K562 (cell line): Measurements from ENCODE around the gene OTC. TPM values are rescaled to one million over a fixed set of nuclear protein-coding genes. Genes with fewer than 3 reads are reported as not detected.

Source experiments
- ATAC-seq: fragments of 200-7000 bp; cut with Tn5 transposase; 3 replicates; pipeline ENCODE4 v1.9.1; 2020; ENCODE audit warnings: moderate library complexity
- BruUV-seq: library from RNA; stranded (reverse); fragments of 400-500 nt; replicated peaks from 2 replicates; lab custom pipeline; 2021; lab: Mats Ljungman, UMichigan
- CTCF ChIA-PET: fragments of 300-600 bp; formaldehyde crosslinking; extraction: SDS; loops from one replicate; lab custom pipeline; 2021; ENCODE audit warnings: low intra/inter-chr PET ratio; lab: Yijun Ruan, JAX
- POLR2A ChIA-PET: fragments of 300-600, 350-650 bp; sonication (Branson Sonifier 250); formaldehyde crosslinking; extraction: SDS; loops from one replicate; lab custom pipeline; 2021; ENCODE audit warnings: antibody characterized with exemption, inconsistent platforms; lab: Yijun Ruan, JAX
- DNase-seq, 4 experiments: peaks; one replicate each; pipeline versions ENCODE4 v3.0.0 to v3.0.0-alpha.2; 2011 to 2018; ENCODE audit warnings: low spot score in 3 of 4, mixed read lengths in 3 of 4; ENCODE audit errors: extremely low read depth in 1 of 4
- FAIRE-seq: peaks from 2 replicates; lab custom pipeline; 2011; peaks lifted over from hg19 to GRCh38; lab: Jason Lieb, UNC
- H2AFZ ChIP-seq: 2 replicates; pipeline ENCODE4 v1.6.0; 2011; ENCODE audit warnings: low read depth, low read length, control low read depth, inconsistent platforms
- H3K27ac ChIP-seq: fragments of 200-600 bp; 3 replicates; pipeline ENCODE4 v1.8.0; 2011; ENCODE audit warnings: low read depth, mild to moderate bottlenecking, control low read depth, inconsistent platforms, low read length, moderate library complexity, mixed read lengths; ENCODE audit errors: extremely low read depth
- H3K27me3 ChIP-seq, 2 experiments: fragments of 300-600 bp in 1 of 2; 2 replicates in 1 of 2; 3 replicates in 1 of 2; pipeline versions ENCODE4 v1.6.0 to v1.8.0; 2011; ENCODE audit warnings: inconsistent platforms in 2 of 2, low read length in 2 of 2, mild to moderate bottlenecking in 1 of 2, mixed read lengths in 1 of 2, moderate library complexity in 1 of 2; ENCODE audit not compliant: control insufficient read depth in 2 of 2, insufficient read depth in 2 of 2
- H3K36me3 ChIP-seq: fragments of 300-600 bp; 3 replicates; pipeline ENCODE4 v1.8.0; 2011; ENCODE audit warnings: mild to moderate bottlenecking, low read length, inconsistent platforms; ENCODE audit not compliant: control insufficient read depth, insufficient read depth
- H3K4me1 ChIP-seq, 2 experiments: fragments of 200-600 bp in 1 of 2; replicated peaks in 1 of 2; 2 replicates in 1 of 2; 3 replicates in 1 of 2; pipeline versions ENCODE4 v1.5.1 to v1.8.0; 2011; ENCODE audit warnings: inconsistent platforms in 2 of 2, low read length in 2 of 2, mild to moderate bottlenecking in 1 of 2, mixed read lengths in 1 of 2, moderate library complexity in 1 of 2; ENCODE audit not compliant: control insufficient read depth in 2 of 2, insufficient read depth in 2 of 2
- H3K4me2 ChIP-seq: 2 replicates; pipeline ENCODE4 v1.6.1; 2011; ENCODE audit warnings: low read length, control low read depth, inconsistent platforms, mixed read lengths; ENCODE audit not compliant: insufficient read depth
- H3K4me3 ChIP-seq: fragments of 200-600 bp; sonication (generic), shearing (Covaris generic); 2 replicates; pipeline ENCODE4 v1.5.1; 2016; ENCODE audit warnings: control low read depth, inconsistent platforms
- H3K79me2 ChIP-seq: fragments of 200-600 bp; 3 replicates; pipeline ENCODE4 v1.8.0; 2011; ENCODE audit warnings: low read length, inconsistent platforms; ENCODE audit not compliant: control insufficient read depth, insufficient read depth
- H3K9ac ChIP-seq, 2 experiments: 2 replicates each; pipeline versions ENCODE4 v1.6.0 to v1.6.1; 2011; ENCODE audit warnings: low read depth in 2 of 2, low read length in 2 of 2, control low read depth in 1 of 2, inconsistent platforms in 1 of 2, mild to moderate bottlenecking in 1 of 2, mixed read lengths in 1 of 2; ENCODE audit not compliant: insufficient read depth in 1 of 2
- H3K9me1 ChIP-seq: one replicate; pipeline ENCODE4 v1.6.0; 2011; ENCODE audit warnings: inconsistent platforms, mild to moderate bottlenecking, low read length, moderate library complexity; ENCODE audit not compliant: control insufficient read depth, insufficient read depth
- H3K9me3 ChIP-seq: replicated peaks from 2 replicates; pipeline ENCODE4 v1.5.1; 2011; ENCODE audit warnings: low read depth, low read length, inconsistent platforms; ENCODE audit not compliant: control insufficient read depth, insufficient read depth
- H4K20me1 ChIP-seq: replicated peaks from 2 replicates; pipeline ENCODE4 v1.6.1; 2011; ENCODE audit warnings: low read length, inconsistent platforms, mixed read lengths; ENCODE audit not compliant: control insufficient read depth, insufficient read depth
- CREM ChIP-seq: IDR thresholded peaks from 2 replicates; pipeline ENCODE4 v1.6.1; 2014; ENCODE audit warnings: antibody characterized with exemption, low read depth
- FOXP1 ChIP-seq: sonication (generic); formaldehyde crosslinking; IDR thresholded peaks from 2 replicates; pipeline ENCODE4 v1.8.0; 2022; ENCODE audit warnings: mild to moderate bottlenecking, missing genetic modification reagents
- HDGF ChIP-seq: fragments of 450-650 bp; IDR thresholded peaks from 2 replicates; pipeline ENCODE4 v1.6.1; 2016
- MCM2 ChIP-seq: fragments of 450-650 bp; IDR thresholded peaks from 2 replicates; pipeline ENCODE4 v1.6.1; 2017; ENCODE audit warnings: low read depth, mild to moderate bottlenecking
- MED1 ChIP-seq: sonication (generic); formaldehyde crosslinking; IDR thresholded peaks from 2 replicates; pipeline ENCODE4 v1.8.1; 2023; ENCODE audit warnings: missing genetic modification reagents, borderline replicate concordance
- POLR3G ChIP-seq: IDR thresholded peaks from 2 replicates; pipeline ENCODE4 v1.6.1; 2011; ENCODE audit not compliant: insufficient read length, insufficient replicate concordance; ENCODE audit errors: extremely low read depth
- PTRF ChIP-seq: fragments of 450-650 bp; IDR thresholded peaks from 2 replicates; pipeline ENCODE4 v1.6.1; 2016; ENCODE audit warnings: mild to moderate bottlenecking, missing genetic modification characterization, missing compliant biosample characterization
- SOX6 ChIP-seq: fragments of 450-650 bp; IDR thresholded peaks from 2 replicates; pipeline ENCODE4 v1.6.1; 2014; ENCODE audit warnings: mild to moderate bottlenecking
- ZSCAN32 ChIP-seq: fragments of 450-650 bp; formaldehyde crosslinking; IDR thresholded peaks from 2 replicates; pipeline ENCODE4 v1.4.0; 2020; ENCODE audit warnings: mild to moderate bottlenecking, moderate library complexity
- WGBS: fragments of 100-300 bp; shearing (Covaris generic); methylation state at CpG from one replicate; pipeline ENCODE4 v1.1.6; 2016; ENCODE audit warnings: low coverage, mixed read lengths; ENCODE audit not compliant: insufficient coverage; ENCODE audit errors: missing lambda C conversion rate; 5-methylcytosine and 5-hydroxymethylcytosine counted together
- in situ Hi-C: fragments of 300-500 bp; cut with MboI; formaldehyde crosslinking; loops from 4 replicates; pipeline ENCODE4 v1.15.0; 2018; ENCODE audit warnings: inconsistent platforms, mixed read lengths
- intact Hi-C: fragments of 100-400 bp; cut with micrococcal nuclease; formaldehyde crosslinking; loops from 2 replicates; pipeline ENCODE4 v1.14.2; 2022
- polyA plus RNA-seq, 8 experiments: library from polyadenylated mRNA; depleted of rRNA in 4 of 8; stranded (reverse) in 5 of 8; unstranded in 3 of 8; fragments of >200 nt; fragmentation: Nextera tagmentation in 2 of 8; fragmentation: Illumina TruSeq in 1 of 8; extraction: Ambion mirVana in 2 of 8; extraction: Trizol in 1 of 8; gene quantifications; 2 replicates each; pipeline versions ENCODE4 v1.2.1 to v1.2.3, GENCODE V29; 2011 to 2014; ENCODE audit warnings: inconsistent platforms in 1 of 8, missing spikeins in 1 of 8
- total RNA-seq, 7 experiments: library from RNA; depleted of rRNA in 6 of 7; stranded (reverse); fragments of >200 nt in 6 of 7; fragmentation: Illumina TruSeq in 2 of 7; extraction: Trizol in 2 of 7; gene quantifications; 2 replicates each; pipeline versions ENCODE4 v1.2.1 to v1.2.3, GENCODE V29; 2011 to 2021; ENCODE audit warnings: low replicate concordance in 1 of 7
- TF ChIP-seq, protein P1 (sequence below): fragments of 250-450 bp; sonication (Bioruptor Pico); IDR thresholded peaks from 2 replicates; pipeline ENCODE4 v1.8.0; 2022; ENCODE audit warnings: moderate library complexity, mild to moderate bottlenecking, inconsistent platforms
- TF ChIP-seq, protein P2 (sequence below): sonication (generic); formaldehyde crosslinking; IDR thresholded peaks from 2 replicates; pipeline ENCODE4 v1.8.0; 2022; ENCODE audit warnings: missing genetic modification reagents, mild to moderate bottlenecking, moderate library complexity, borderline replicate concordance
- TF ChIP-seq, protein P3 (sequence below), 2 experiments: fragments of 450-650 bp; IDR thresholded peaks; 2 replicates each; pipeline ENCODE4 v1.6.1; 2018; ENCODE audit warnings: mild to moderate bottlenecking in 2 of 2, low read depth in 1 of 2; ENCODE audit not compliant: partially characterized antibody in 2 of 2
- TF ChIP-seq, protein P4 (sequence below): sonication (generic); formaldehyde crosslinking; IDR thresholded peaks from 2 replicates; pipeline ENCODE4 v1.8.0; 2022; ENCODE audit warnings: mild to moderate bottlenecking, low read depth, missing genetic modification reagents

OTC gene
- total and polyA plus RNA-seq, 9 of the 15 experiments (the other 6 are each of a cell fraction or from before 2014, with no cell fraction given) = not detected

DNA sequence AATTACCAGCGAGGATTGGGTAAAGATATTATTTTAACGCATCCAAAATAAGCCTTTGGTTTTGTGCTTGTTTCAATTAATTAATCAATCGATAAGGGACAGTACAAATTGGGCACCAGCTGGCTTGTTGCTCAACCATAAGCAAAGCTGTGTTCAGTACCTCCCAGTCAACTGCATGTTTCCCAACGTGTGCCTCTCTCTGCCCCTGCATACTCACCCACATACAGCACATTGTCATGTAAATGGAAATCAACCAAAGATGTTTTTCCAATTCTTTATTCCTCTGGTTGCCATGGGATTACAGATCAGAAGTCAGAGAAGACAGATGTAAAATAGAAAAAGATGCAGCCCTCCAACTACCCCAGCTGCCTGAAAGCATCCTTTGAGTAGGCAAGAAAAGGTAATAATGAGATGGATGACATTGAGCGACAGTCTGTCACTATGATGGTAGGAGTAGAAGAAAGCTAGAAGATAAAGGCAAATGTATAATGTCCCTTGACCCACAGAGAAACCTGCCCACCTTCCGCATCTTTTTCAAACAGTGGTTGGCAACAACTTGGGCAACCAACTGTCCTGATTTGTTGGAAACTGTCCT lies 116.3 kb downstream of the OTC start:
- H3K4me3 ChIP-seq = no peak overlapping the region
- H3K4me2 ChIP-seq = no peak overlapping the region
- H4K20me1 ChIP-seq = no peaks in the 10 kb centered on the region
- no peaks in the 10 kb centered on the region for H3K79me2 ChIP-seq
- ChIA-PET CTCF (no interaction called here), POLR2A (no interaction called here)
- intact Hi-C loops (no loop called here), in situ Hi-C loops (no loop called here)
- H3K36me3 ChIP-seq = no peaks in the 10 kb centered on the region
- no peaks in the 10 kb centered on the region for H3K9me1 ChIP-seq
- TF ChIP-seq, protein P1, sequence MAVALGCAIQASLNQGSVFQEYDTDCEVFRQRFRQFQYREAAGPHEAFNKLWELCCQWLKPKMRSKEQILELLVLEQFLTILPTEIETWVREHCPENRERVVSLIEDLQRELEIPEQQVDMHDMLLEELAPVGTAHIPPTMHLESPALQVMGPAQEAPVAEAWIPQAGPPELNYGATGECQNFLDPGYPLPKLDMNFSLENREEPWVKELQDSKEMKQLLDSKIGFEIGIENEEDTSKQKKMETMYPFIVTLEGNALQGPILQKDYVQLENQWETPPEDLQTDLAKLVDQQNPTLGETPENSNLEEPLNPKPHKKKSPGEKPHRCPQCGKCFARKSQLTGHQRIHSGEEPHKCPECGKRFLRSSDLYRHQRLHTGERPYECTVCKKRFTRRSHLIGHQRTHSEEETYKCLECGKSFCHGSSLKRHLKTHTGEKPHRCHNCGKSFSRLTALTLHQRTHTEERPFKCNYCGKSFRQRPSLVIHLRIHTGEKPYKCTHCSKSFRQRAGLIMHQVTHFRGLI (CRISPR knock-in tag) = no peak
- no peak for TF ChIP-seq FOXP1 (CRISPR knock-in tag)
- no peak for TF ChIP-seq MED1 (CRISPR knock-in tag)
- no peak for TF ChIP-seq SOX6
- no peak for TF ChIP-seq MCM2
- TF ChIP-seq, protein P2, sequence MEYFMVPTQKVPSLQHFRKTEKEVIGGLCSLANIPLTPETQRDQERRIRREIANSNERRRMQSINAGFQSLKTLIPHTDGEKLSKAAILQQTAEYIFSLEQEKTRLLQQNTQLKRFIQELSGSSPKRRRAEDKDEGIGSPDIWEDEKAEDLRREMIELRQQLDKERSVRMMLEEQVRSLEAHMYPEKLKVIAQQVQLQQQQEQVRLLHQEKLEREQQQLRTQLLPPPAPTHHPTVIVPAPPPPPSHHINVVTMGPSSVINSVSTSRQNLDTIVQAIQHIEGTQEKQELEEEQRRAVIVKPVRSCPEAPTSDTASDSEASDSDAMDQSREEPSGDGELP (CRISPR knock-in tag) = no peak
- no peak for TF ChIP-seq POLR3G
- no peak for TF ChIP-seq CREM
- no peak for TF ChIP-seq PTRF (tag)
- TF ChIP-seq, protein P3, sequence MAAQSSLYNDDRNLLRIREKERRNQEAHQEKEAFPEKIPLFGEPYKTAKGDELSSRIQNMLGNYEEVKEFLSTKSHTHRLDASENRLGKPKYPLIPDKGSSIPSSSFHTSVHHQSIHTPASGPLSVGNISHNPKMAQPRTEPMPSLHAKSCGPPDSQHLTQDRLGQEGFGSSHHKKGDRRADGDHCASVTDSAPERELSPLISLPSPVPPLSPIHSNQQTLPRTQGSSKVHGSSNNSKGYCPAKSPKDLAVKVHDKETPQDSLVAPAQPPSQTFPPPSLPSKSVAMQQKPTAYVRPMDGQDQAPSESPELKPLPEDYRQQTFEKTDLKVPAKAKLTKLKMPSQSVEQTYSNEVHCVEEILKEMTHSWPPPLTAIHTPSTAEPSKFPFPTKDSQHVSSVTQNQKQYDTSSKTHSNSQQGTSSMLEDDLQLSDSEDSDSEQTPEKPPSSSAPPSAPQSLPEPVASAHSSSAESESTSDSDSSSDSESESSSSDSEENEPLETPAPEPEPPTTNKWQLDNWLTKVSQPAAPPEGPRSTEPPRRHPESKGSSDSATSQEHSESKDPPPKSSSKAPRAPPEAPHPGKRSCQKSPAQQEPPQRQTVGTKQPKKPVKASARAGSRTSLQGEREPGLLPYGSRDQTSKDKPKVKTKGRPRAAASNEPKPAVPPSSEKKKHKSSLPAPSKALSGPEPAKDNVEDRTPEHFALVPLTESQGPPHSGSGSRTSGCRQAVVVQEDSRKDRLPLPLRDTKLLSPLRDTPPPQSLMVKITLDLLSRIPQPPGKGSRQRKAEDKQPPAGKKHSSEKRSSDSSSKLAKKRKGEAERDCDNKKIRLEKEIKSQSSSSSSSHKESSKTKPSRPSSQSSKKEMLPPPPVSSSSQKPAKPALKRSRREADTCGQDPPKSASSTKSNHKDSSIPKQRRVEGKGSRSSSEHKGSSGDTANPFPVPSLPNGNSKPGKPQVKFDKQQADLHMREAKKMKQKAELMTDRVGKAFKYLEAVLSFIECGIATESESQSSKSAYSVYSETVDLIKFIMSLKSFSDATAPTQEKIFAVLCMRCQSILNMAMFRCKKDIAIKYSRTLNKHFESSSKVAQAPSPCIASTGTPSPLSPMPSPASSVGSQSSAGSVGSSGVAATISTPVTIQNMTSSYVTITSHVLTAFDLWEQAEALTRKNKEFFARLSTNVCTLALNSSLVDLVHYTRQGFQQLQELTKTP (IDR thresholded peaks at IDR 0.05; ENCODE audit: low read depth in 1 of 2, partially characterized antibody in 2 of 2) = no peak
- no peak for TF ChIP-seq HDGF
- TF ChIP-seq, protein P4, sequence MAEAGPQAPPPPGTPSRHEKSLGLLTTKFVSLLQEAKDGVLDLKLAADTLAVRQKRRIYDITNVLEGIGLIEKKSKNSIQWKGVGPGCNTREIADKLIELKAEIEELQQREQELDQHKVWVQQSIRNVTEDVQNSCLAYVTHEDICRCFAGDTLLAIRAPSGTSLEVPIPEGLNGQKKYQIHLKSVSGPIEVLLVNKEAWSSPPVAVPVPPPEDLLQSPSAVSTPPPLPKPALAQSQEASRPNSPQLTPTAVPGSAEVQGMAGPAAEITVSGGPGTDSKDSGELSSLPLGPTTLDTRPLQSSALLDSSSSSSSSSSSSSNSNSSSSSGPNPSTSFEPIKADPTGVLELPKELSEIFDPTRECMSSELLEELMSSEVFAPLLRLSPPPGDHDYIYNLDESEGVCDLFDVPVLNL (CRISPR knock-in tag) = no peak
- TF ChIP-seq ZSCAN32 (CRISPR knock-in tag) = no peak
- DNase-seq (no peak), ATAC-seq (no peak), FAIRE-seq (no peak)
- H3K27ac ChIP-seq = no peak overlapping the region
- no peaks in the 10 kb centered on the region for H3K9me3 ChIP-seq
- no peaks in the 10 kb centered on the region for H3K4me1 ChIP-seq
- no peaks in the 10 kb centered on the region for H3K27me3 ChIP-seq
- 8% methylated on average over 6 of the region's 6 CpGs for WGBS
- no peak overlapping the region for H3K9ac ChIP-seq
- no peak overlapping the region for H2AFZ ChIP-seq
- BruUV-seq = no TSS peak
